GM21576 (cell line): ENCODE results near the gene TNS1.

ENCODE experiments used
- ATAC-seq: cut with Tn5 transposase; IDR thresholded peaks from one replicate; pipeline ENCODE4 v1.9.1; 2021; ENCODE audit warnings: mild to moderate bottlenecking, moderate library complexity; ENCODE audit not compliant: unreplicated experiment

TNS1 gene

DNA sequence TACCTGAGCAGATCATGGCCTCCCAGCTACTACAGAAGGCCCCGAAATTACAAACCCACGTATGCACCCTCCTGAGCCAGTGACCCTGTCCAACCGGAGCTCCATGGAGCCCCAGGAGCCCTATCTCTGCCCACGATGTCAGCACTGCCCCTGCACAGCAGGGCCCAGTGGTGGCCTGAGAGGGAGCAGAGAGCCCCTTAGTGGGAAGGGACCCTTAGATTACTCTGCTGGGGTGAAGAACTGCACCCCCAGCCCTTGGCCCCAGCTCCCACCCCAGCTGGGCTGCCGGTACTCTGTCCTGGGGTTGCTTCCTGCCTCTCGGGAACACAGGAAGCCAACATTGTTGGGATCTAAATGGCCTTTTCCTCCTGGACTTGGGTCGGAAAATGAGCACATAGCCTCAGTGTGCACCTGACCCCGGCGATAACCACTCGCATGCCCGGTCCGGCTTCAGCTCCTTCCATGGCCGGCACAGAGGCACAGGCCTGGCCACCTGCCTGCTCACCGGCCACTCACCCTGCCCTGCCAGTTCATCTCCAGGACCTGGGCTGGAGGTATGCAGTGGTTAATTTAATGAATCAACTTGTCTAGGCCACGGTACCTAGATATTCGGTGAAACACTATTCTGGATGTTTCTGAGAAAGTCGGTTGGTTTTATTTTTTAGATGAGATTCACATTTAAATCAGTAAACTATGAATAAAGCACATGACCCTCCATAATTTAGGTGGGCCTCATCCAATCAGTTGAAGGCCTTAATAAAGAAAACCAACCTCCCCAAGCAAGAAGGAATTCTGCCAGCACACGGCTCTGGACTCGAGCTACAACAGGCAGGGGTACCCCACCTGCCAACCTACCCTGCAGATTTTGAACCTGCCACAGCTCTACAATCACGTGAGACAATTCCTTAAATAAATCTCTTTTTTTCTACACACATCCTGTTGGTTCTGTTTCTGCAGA, 19.2 kb downstream of the TNS1 start:
- no peak for ATAC-seq

- no peak for ATAC-seq
Measured at GRCh38 chr2:217981971-217982370, 20.8 kb downstream of the TNS1 start.

GRCh38 chr2:217981084-217981730, 21.6 kb downstream of the TNS1 start:
- ATAC-seq, result no peak

DNA sequence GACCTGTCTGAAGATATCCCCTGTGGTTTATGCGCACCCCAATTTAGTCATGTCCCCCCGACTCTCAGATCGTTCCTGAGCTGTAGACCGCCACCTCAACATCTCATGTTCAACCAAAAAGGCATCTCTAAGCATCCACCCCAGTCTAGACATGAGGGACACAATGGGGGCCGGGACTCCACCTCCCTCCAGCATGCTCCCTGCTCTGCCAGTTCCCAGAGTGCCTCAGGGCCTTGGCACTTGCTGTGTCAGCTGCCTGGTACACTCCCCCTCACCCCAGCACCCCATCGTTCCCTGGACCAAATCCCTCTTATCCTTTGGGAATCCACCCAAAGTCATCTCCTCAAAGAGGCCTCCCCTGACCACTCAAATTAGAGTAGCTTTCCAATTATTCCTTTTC, 22.2 kb downstream of the TNS1 start:
- ATAC-seq, result no peak

- ATAC-seq, result no peak
Measured at GRCh38 chr2:217980036-217980435, 22.8 kb downstream of the TNS1 start.

DNA sequence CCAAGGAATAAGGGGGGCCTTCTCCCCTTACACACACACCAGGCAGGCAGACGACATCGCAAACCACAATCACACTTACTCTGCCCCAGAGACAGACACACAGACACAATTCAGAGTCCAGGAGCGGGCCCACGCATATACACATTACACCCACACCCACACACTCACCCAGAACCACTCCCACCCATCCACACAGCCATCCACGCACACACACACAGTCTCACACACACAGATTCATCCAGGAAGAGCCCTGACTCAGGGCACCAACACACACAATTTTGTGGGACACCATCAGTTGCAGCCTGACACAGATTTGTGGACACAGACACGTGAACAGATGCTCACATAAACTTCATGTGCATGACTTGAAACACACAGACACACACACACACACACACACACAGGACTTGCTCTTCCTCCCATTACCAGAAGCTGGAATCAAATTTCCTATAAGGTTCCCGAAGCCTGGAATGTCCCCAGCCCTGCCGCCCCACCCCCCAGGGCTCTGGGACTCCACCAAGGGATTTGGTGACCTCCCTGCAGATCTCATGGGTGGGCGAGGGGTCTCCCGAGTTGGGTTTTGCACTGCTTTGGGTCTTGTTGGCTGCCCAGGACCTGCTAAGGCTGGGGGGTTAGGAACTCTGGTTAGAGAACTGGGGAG, 23.5 kb downstream of the TNS1 start:
- ATAC-seq, result no peak

DNA sequence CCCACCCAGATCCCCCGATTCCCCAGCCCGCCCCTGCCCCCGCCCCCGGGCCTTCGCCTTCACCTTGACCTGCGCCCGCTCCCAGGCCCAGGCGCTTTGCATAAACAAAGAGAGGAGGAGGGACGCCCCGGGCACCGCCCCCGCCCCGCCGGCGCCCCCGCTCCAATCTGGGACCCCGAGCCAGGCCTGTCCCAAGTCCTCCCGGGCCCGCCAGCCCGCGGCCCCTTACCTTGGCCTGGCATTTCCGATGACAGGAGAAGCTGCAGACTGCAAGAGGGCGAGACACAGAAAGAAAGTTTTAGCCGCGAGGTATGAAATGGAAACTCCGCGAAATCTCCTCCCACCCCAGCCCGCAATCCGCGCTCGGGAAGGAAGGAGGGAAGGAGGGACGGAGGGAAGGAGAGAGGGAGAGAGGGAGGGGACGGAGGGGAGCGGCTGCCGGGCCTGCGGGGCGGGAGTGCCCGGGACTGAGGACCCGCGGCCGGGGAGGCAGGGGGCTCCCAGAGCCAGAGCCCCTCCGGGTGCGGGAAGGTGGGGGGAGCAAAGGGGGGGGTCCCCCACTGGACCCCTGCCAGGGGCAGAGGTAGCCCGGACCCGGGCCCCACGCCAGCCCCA, 24.2 kb downstream of the TNS1 start:
- ATAC-seq, result no peak

DNA sequence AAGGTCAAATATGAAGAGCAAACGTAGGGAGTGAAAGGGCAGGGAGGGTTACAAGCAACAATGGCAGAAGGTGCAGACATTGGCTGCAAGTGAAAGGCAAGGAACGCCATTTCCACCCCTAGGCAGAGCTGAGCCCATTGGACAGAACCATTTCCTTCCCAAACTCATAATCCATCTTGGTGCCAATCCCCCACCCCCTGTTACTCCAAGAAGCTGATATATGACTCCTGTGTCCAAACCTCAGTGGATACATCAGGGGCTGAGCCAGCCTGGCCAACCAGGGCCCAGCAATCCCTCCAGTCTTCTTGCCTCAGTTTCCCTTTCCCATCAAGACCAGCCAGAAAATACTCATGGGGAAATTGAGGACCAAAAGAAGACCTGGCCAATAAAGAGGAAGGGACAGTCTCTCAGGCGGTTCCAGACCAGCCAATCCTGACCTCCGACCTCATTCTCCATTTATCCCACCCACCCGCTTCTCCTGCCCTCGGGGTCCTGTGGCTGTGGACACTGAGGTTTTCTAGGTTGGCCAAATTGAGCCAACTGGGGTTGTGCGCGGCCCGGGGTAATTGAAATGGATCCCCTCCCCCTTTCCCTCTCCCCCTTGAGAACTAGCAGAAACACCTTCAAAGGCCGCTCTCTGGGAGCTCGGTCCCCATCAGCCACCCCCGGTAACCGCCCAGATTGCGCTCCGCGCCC, 24.8 kb downstream of the TNS1 start:
- ATAC-seq, result no peak

GRCh38 chr2:217976301-217976700, 26.5 kb downstream of the TNS1 start:
- no peak for ATAC-seq

GRCh38 chr2:217975626-217976025, 27.2 kb downstream of the TNS1 start:
- ATAC-seq, result no peak

DNA sequence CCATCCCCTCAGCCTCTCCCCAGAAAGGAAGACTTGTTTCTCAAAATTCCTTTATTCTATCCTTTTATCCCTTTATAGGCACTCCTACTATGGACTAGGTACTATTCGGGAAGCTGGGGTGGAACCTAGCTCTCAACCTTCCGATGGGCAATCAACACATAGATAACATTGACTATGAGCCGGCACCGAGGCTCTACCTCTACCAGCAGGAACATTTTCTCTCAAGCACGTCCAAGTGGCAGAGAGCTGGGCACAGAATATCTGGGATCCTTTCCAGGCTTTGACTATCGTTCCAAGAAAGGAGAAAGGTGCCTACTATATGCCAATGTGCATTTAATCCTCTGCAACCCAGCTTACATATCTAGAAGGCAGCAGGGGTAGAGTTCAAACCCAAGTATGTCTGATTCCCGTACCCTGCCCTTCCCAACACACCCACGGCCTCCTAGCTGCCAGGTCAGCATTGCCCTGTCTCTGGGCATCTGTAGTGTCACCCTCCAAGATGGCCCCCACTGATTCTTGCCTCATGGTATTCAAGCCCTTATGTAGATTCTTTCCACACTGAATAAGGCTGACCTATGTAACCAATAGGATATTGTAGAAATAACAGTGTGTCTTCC, 28.3 kb downstream of the TNS1 start:
- no peak for ATAC-seq

- ATAC-seq, result no peak
Measured at GRCh38 chr2:217973008-217973787, 29.6 kb downstream of the TNS1 start.

GRCh38 chr2:217972490-217972889, 30.3 kb downstream of the TNS1 start:
- no peak for ATAC-seq

GRCh38 chr2:217972037-217972436, 30.8 kb downstream of the TNS1 start:
- ATAC-seq, result no peak

GRCh38 chr2:217971166-217971565, 31.6 kb downstream of the TNS1 start:
- no peak for ATAC-seq

DNA sequence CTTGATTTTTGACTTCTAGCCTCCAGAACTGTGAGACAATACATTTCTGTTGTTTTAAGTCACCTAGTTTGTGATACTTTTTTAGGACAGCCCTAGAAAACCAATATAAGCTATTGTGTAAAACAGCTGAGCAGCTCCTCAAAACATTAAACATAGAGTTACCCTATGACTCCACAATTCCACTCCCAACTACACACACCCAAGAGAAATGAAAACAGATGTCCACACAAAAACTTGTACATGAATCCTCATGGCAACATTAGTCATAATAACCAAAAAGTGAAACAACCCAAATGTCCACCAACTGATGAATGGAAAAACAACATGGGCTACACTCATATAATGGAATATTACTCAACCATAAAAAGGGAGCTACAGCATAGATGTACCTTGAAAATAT, 32.6 kb downstream of the TNS1 start:
- ATAC-seq, result no peak

DNA sequence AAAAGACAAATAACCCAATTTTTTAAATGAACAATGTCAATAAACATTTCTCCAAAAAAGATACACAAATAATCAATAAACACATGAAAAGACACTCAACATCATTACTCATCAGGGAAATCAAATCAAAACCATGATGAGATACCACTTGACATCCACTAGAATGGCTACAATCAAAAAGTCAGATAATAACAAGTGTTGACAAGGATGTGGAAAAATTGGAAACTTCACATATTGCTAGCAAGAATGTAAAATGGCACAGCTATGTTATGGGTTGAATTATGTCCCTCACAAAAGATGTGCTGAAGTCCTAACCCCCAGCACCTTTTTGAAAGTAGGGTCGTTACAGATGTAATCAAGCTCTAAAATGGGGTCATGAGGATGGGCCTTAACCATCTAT, 33.2 kb downstream of the TNS1 start:
- ATAC-seq, result no peak

DNA sequence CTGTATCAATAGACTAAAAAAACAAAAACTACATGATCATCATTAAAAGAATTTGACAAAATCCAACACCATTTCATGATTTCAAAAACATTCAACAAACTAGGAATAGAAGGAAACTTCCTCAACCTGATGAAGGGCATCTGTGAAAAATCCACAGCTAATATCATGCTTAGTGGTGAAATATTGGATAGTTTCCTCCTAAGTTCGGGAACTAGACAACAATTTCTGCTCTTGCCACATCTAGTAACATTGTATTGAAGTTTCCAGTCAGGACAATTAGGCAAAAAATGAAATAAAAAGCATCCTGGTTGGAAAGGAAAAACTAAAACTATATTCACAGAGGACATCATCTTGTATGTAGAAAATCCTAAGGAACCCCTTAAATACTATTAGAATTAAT, 34.8 kb downstream of the TNS1 start:
- no peak for ATAC-seq

DNA sequence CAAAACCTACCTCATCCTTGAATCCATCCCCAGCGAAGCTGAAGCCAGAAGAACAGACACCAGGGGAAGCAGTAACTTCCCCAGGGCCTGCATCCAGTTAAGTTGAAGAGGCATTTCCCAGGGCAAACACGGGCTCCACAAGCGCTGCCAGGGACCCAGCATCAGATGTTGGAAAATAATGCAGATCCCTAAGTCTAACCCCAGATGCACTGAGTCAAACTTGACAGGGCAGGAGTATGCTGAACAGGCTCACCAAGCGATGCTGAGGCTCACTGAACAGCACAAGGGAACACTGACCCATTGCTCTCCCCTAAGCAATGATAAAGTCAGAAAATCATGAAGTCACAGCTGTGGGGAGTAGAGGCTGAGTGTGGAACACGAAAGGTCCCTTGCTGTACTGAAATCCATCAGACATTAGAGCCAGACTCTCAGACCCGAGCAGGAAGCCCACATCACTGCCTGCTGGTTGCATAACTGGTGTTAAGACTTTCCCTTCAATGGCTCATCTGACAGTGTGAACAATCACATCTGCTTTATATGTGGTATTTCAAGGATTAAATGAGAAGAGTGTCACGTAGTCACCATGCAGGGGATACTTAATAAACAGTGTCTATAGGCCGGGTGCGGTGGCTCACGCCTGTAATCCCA, 36.2 kb downstream of the TNS1 start:
- ATAC-seq, result no peak
